CD4-positive, alpha-beta T cell (primary cell): ENCODE data around the gene FUT4. TPM values are rescaled to one million over a fixed set of nuclear protein-coding genes. Genes with fewer than 3 reads are reported as not detected.

Experiments used
- ATAC-seq: fragments of 200-7000 bp; cut with Tn5 transposase; one replicate; pipeline ENCODE4 v1.10.0; 2022; ENCODE audit warnings: mild to moderate bottlenecking; ENCODE audit not compliant: poor library complexity
- CTCF ChIA-PET: fragments of 350-600 bp; sonication (Branson Sonifier 250); formaldehyde crosslinking; loops from one replicate; lab custom pipeline; 2021; ENCODE audit warnings: antibody characterized with exemption, inconsistent platforms; lab: Charles Lee
- POLR2A ChIA-PET: fragments of 350-600 bp; sonication (Branson Sonifier 250); formaldehyde crosslinking; loops from one replicate; lab custom pipeline; 2021; ENCODE audit warnings: antibody characterized with exemption, inconsistent platforms; lab: Charles Lee
- DNase-seq, 14 experiments: peaks; one replicate each; pipeline ENCODE4 v3.0.0-alpha.2; 2013 to 2020; ENCODE audit warnings: mixed read lengths in 2 of 14
- H3K27ac ChIP-seq, 2 donors: one replicate each; pipeline versions ENCODE4 v1.5.1 to v1.7.0; 2013; ENCODE audit warnings: low read length in 2 of 2, low read depth in 1 of 2, mild to moderate bottlenecking in 1 of 2
- H3K27me3 ChIP-seq, 2 experiments: 1 replicate in 1 of 2; 2 replicates in 1 of 2; pipeline versions ENCODE4 v1.6.1 to v1.7.0; 2013; ENCODE audit warnings: low read length in 2 of 2, control low read depth in 1 of 2, mild to moderate bottlenecking in 1 of 2, moderate library complexity in 1 of 2; ENCODE audit not compliant: insufficient read depth in 2 of 2, control insufficient read depth in 1 of 2
- H3K36me3 ChIP-seq: one replicate; pipeline ENCODE4 v1.6.1; 2013; ENCODE audit warnings: low read length, control low read depth; ENCODE audit not compliant: insufficient read depth
- H3K4me1 ChIP-seq: one replicate; pipeline ENCODE4 v1.6.1; 2013; ENCODE audit warnings: low read length, control low read depth; ENCODE audit not compliant: insufficient read depth
- H3K4me3 ChIP-seq: one replicate; pipeline ENCODE4 v1.5.1; 2013; ENCODE audit warnings: mild to moderate bottlenecking, low read length, moderate library complexity
- H3K9me3 ChIP-seq, 2 experiments: 1 replicate in 1 of 2; 2 replicates in 1 of 2; pipeline versions ENCODE4 v1.6.1 to v1.7.0; 2013; ENCODE audit warnings: low read length in 2 of 2, mild to moderate bottlenecking in 2 of 2, control low read depth in 1 of 2, moderate library complexity in 1 of 2; ENCODE audit not compliant: control insufficient read depth in 1 of 2, insufficient read depth in 1 of 2
- H3K27ac Mint-ChIP-seq: one replicate; pipeline ENCODE4 v1.8.0; 2020; ENCODE audit warnings: mixed read lengths
- H3K27me3 Mint-ChIP-seq: one replicate; pipeline ENCODE4 v1.8.0; 2021; ENCODE audit warnings: mixed read lengths
- H3K36me3 Mint-ChIP-seq: one replicate; pipeline ENCODE4 v1.8.0; 2021; ENCODE audit warnings: low read depth, mixed read lengths
- H3K4me1 Mint-ChIP-seq: one replicate; pipeline ENCODE4 v1.8.0; 2021; ENCODE audit warnings: low read depth, mixed read lengths
- H3K4me3 Mint-ChIP-seq: one replicate; pipeline ENCODE4 v1.8.0; 2020; ENCODE audit warnings: mild to moderate bottlenecking, mixed read lengths
- H3K9me3 Mint-ChIP-seq: one replicate; pipeline ENCODE4 v1.8.0; 2020; ENCODE audit warnings: mixed read lengths
- CTCF ChIP-seq: fragments of 200-600 bp; IDR thresholded peaks from one replicate; pipeline ENCODE4 v1.8.0; 2022; ENCODE audit warnings: antibody characterized with exemption, mild to moderate bottlenecking
- intact Hi-C, 2 experiments: fragments of 100-400 bp; cut with DNase I in 1 of 2; cut with micrococcal nuclease in 1 of 2; formaldehyde crosslinking; loops; one replicate each; pipeline versions ENCODE4 v1.15.1 to v1.9.0; 2023 to 2025; cut with DNase I, micrococcal nuclease
- total RNA-seq, 174 experiments: library from RNA in 2 of 174; stranded (reverse) in 2 of 174; gene quantifications; one replicate each; pipeline ENCODE4 v1.2.3 and lab custom pipeline; 2021 to 2026

The FUT4 gene
- total RNA-seq, 2 experiments from 2014 or later, result 4.3 to 5.1 TPM

- Histone ChIP-seq H3K9me3 (no peaks in the 10 kb centered on the region), H3K36me3 (no peaks in the 10 kb centered on the region), H3K4me3 (no peak overlapping the region), H3K4me1 (no peaks in the 10 kb centered on the region), H3K27me3 (no peaks in the 10 kb centered on the region), H3K27ac (no peak overlapping the region)
- peaks cover 38% of the 10 kb centered on the region for H3K27me3 Mint-ChIP-seq
- intact Hi-C loops, result no loop called here
- H3K9me3 Mint-ChIP-seq, result no peaks in the 10 kb centered on the region
- TF ChIP-seq CTCF, result no peak
- ChIA-PET POLR2A (no interaction called here), CTCF (interaction anchor here (1.6 kb wide), 1 partner anchor 12 kb away, joined by 5 read pairs; no protein-coding TSS in a partner anchor)
- no peak for ATAC-seq
- no peaks in the 10 kb centered on the region for H3K36me3 Mint-ChIP-seq
- H3K27ac Mint-ChIP-seq, result no peak overlapping the region
- H3K4me3 Mint-ChIP-seq, result no peak overlapping the region
- no peak for DNase-seq
- H3K4me1 Mint-ChIP-seq, result no peaks in the 10 kb centered on the region
Observed at GRCh38 chr11:94536386-94536785, 7.3 kb upstream of the FUT4 start.

- TF ChIP-seq CTCF, result no peak
- intact Hi-C loops, result no loop called here
- Mint-ChIP-seq H3K27me3 (peaks cover 38% of the 10 kb centered on the region), H3K4me3 (no peak overlapping the region), H3K9me3 (no peaks in the 10 kb centered on the region), H3K36me3 (no peaks in the 10 kb centered on the region), H3K27ac (no peak overlapping the region), H3K4me1 (no peaks in the 10 kb centered on the region)
- ATAC-seq (no peak), DNase-seq (no peak)
- Histone ChIP-seq H3K27ac (no peak overlapping the region), H3K36me3 (no peaks in the 10 kb centered on the region), H3K27me3 (no peaks in the 10 kb centered on the region), H3K4me1 (no peaks in the 10 kb centered on the region), H3K9me3 (no peaks in the 10 kb centered on the region), H3K4me3 (no peak overlapping the region)
- POLR2A ChIA-PET, result interaction anchor here (0.6 kb wide), 1 partner anchor 473 kb away, joined by 3 read pairs; no protein-coding TSS in a partner anchor
- CTCF ChIA-PET, result interaction anchor here (1.6 kb wide), 1 partner anchor 12 kb away, joined by 5 read pairs; no protein-coding TSS in a partner anchor
Observed at GRCh38 chr11:94537031-94537600, 6.6 kb upstream of the FUT4 start.

- Mint-ChIP-seq H3K27me3 (peaks cover 26% of the 10 kb centered on the region), H3K4me3 (no peak overlapping the region), H3K4me1 (peaks cover 14% of the 10 kb centered on the region), H3K9me3 (no peaks in the 10 kb centered on the region), H3K27ac (no peak overlapping the region), H3K36me3 (peaks cover 4% of the 10 kb centered on the region)
- no peak for ATAC-seq
- CTCF ChIA-PET, result no interaction called here
- Histone ChIP-seq H3K27ac (no peak overlapping the region), H3K4me3 (no peak overlapping the region), H3K9me3 (no peaks in the 10 kb centered on the region), H3K27me3 (no peaks in the 10 kb centered on the region), H3K36me3 (no peaks in the 10 kb centered on the region), H3K4me1 (peaks cover 9% of the 10 kb centered on the region)
- POLR2A ChIA-PET, result no interaction called here
- DNase-seq, result no peak
- intact Hi-C loops, result no loop called here
- TF ChIP-seq CTCF, result no peak
Observed at GRCh38 chr11:94539420-94539819, 4.3 kb upstream of the FUT4 start.
